Measurements from ENCODE around the gene SSC5D. TPM values are rescaled to one million over a fixed set of nuclear protein-coding genes. Genes with fewer than 3 reads are reported as not detected.

SSC5D gene
- total and polyA plus RNA-seq, 2 experiments from 2014 or later, result 0.23 to 0.69 TPM

DNA sequence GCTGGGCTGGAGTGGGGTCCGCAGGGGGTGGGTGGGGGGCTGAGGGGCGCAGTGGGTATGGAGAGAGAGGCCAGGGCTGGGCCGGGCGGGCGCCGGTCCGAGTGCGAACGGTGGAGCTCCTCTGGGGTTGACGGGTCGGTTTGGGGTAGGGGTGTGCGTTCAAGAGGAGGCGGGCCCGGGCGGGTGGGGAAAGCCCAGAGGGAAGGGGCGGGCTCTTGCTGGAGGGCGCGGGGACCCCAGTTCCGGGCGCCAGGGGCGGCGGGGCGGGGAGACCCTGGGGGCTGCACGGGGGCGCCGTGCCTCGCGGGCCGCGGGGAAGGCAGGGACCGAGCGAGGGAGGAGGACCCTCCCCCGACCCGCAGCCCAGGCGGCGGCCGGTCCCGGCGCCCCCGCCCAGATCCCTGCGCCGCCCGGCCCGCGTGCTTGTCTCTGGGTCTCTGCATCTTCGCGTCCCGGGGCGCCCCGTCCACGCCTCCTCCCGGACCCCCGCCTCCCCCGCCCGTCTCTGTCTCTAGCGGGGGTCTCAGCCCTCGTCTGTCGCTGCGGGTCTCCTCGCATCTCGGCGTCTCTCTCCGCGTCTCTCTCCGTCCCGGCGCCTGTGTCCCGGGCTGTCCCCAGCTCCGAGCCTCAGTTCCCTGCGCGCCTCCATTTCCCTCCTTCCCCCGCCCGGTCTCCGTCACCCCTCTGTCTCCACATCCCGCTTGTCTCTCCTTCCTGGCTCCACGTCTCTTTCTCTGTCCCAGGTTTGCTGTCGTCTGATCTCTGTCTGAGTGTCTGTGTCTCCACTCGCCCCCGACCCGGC lies 36.9 kb upstream of the SSC5D start:
- ATAC-seq (peak; percentile 17), DNase-seq (ENCODE audit: low spot score) (peak; percentile 71)
- H3K27me3 ChIP-seq (ENCODE audit: insufficient read depth), result peaks cover 52% of the 10 kb centered on the region
- Mint-ChIP-seq H3K36me3 (ENCODE audit: low read depth) (peaks cover 15% of the 10 kb centered on the region), H3K4me1 (peaks cover 3% of the 10 kb centered on the region; the same call in 1 of the 3 replicates), H3K4me3 (peak overlapping the region; percentile 77), H3K27ac (no peak overlapping the region), H3K9me3 (no peaks in the 10 kb centered on the region), H3K27me3 (ENCODE audit: insufficient read depth, low read depth, poor library complexity) (peaks cover 29% of the 10 kb centered on the region)
- H3K36me3 ChIP-seq (ENCODE audit: insufficient read depth), result no peaks in the 10 kb centered on the region
- peak overlapping the region; percentile 66 for H3K4me3 ChIP-seq
- no peaks in the 10 kb centered on the region for H3K79me2 ChIP-seq (replicated peaks; ENCODE audit: insufficient read depth)
- 0 out of 2 replicates have a peak, but pooled peaks cover 4% of the 10 kb centered on the region for H3F3A ChIP-seq (replicated peaks; ENCODE audit: low read depth)
- peaks cover 3% of the 10 kb centered on the region; the same call in 1 of the 2 replicates for H3K4me1 ChIP-seq (ENCODE audit: insufficient read depth)
- no peak overlapping the region for H2AFZ ChIP-seq
- no peaks in the 10 kb centered on the region for H3K9me2 ChIP-seq (ENCODE audit: insufficient read depth)
- no peaks in the 10 kb centered on the region; the same call in 1 of the 2 replicates for H4K20me1 ChIP-seq (replicated peaks; ENCODE audit: insufficient read depth)
- H3K27ac ChIP-seq (ENCODE audit: low read depth), result no peak overlapping the region
- TF ChIP-seq EZH2 (IDR thresholded peaks at IDR 0.05; ENCODE audit: low read depth, unreplicated experiment), result no peak
- no peak for TF ChIP-seq JUNB (IDR thresholded peaks at IDR 0.05; ENCODE audit: unreplicated experiment)
- TF ChIP-seq STAT1 (IDR thresholded peaks at IDR 0.05; ENCODE audit: unreplicated experiment), result no peak
- H3K4me2 ChIP-seq, result peak overlapping the region; percentile 87

DNA sequence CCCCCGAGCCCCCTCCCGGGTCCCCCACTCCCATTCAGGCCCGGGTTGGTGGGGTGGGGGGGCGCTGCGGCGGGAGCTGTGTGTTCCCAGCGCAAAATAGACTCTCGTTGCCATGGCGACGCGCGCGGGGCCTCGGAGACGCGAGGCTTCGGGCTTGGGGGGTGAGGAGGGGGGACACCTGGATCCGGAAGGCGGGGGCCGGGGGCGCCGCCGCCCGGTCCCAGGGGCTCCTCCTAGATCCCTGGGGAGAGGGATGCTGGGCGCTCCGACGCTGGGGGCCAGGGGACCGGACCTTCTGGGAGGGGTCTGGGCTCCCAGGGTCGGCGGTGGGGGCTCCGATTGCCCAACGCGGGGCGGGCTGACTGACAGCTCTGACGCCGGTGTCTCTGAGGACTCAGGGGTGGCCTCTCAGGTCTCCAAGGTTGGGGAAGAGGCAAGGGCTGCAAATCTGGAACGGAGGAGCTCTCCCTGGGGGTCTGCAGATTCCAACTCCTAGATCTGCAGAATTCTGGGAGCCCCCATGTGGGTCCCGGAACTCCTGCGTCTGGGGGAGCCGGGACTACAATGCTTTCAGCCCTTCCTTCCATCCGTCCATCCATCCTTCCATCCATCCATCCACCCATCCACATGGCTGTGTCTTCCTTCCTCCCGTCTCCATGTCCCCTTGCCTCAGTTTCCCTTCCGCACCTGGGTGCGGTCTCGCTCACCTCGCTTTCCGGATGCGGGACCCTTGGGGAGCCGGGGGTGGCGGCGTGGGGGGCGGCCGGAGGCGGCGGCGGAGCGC lies 36.1 kb upstream of the SSC5D start:
- peaks cover 31% of the 10 kb centered on the region for H3K27me3 Mint-ChIP-seq (ENCODE audit: insufficient read depth, low read depth, poor library complexity)
- TF ChIP-seq NANOG (IDR thresholded peaks at IDR 0.05; ENCODE audit: borderline replicate concordance), result no peak
- no peak for TF ChIP-seq ZNF114 (CRISPR knock-in tag; IDR thresholded peaks at IDR 0.05)
- TF ChIP-seq, protein P1, sequence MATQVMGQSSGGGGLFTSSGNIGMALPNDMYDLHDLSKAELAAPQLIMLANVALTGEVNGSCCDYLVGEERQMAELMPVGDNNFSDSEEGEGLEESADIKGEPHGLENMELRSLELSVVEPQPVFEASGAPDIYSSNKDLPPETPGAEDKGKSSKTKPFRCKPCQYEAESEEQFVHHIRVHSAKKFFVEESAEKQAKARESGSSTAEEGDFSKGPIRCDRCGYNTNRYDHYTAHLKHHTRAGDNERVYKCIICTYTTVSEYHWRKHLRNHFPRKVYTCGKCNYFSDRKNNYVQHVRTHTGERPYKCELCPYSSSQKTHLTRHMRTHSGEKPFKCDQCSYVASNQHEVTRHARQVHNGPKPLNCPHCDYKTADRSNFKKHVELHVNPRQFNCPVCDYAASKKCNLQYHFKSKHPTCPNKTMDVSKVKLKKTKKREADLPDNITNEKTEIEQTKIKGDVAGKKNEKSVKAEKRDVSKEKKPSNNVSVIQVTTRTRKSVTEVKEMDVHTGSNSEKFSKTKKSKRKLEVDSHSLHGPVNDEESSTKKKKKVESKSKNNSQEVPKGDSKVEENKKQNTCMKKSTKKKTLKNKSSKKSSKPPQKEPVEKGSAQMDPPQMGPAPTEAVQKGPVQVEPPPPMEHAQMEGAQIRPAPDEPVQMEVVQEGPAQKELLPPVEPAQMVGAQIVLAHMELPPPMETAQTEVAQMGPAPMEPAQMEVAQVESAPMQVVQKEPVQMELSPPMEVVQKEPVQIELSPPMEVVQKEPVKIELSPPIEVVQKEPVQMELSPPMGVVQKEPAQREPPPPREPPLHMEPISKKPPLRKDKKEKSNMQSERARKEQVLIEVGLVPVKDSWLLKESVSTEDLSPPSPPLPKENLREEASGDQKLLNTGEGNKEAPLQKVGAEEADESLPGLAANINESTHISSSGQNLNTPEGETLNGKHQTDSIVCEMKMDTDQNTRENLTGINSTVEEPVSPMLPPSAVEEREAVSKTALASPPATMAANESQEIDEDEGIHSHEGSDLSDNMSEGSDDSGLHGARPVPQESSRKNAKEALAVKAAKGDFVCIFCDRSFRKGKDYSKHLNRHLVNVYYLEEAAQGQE (IDR thresholded peaks at IDR 0.05; ENCODE audit: unreplicated experiment), result no peak
- TF ChIP-seq EZH2 (IDR thresholded peaks at IDR 0.05; ENCODE audit: low read depth, unreplicated experiment), result peak; percentile 24
- TF ChIP-seq, protein P2, sequence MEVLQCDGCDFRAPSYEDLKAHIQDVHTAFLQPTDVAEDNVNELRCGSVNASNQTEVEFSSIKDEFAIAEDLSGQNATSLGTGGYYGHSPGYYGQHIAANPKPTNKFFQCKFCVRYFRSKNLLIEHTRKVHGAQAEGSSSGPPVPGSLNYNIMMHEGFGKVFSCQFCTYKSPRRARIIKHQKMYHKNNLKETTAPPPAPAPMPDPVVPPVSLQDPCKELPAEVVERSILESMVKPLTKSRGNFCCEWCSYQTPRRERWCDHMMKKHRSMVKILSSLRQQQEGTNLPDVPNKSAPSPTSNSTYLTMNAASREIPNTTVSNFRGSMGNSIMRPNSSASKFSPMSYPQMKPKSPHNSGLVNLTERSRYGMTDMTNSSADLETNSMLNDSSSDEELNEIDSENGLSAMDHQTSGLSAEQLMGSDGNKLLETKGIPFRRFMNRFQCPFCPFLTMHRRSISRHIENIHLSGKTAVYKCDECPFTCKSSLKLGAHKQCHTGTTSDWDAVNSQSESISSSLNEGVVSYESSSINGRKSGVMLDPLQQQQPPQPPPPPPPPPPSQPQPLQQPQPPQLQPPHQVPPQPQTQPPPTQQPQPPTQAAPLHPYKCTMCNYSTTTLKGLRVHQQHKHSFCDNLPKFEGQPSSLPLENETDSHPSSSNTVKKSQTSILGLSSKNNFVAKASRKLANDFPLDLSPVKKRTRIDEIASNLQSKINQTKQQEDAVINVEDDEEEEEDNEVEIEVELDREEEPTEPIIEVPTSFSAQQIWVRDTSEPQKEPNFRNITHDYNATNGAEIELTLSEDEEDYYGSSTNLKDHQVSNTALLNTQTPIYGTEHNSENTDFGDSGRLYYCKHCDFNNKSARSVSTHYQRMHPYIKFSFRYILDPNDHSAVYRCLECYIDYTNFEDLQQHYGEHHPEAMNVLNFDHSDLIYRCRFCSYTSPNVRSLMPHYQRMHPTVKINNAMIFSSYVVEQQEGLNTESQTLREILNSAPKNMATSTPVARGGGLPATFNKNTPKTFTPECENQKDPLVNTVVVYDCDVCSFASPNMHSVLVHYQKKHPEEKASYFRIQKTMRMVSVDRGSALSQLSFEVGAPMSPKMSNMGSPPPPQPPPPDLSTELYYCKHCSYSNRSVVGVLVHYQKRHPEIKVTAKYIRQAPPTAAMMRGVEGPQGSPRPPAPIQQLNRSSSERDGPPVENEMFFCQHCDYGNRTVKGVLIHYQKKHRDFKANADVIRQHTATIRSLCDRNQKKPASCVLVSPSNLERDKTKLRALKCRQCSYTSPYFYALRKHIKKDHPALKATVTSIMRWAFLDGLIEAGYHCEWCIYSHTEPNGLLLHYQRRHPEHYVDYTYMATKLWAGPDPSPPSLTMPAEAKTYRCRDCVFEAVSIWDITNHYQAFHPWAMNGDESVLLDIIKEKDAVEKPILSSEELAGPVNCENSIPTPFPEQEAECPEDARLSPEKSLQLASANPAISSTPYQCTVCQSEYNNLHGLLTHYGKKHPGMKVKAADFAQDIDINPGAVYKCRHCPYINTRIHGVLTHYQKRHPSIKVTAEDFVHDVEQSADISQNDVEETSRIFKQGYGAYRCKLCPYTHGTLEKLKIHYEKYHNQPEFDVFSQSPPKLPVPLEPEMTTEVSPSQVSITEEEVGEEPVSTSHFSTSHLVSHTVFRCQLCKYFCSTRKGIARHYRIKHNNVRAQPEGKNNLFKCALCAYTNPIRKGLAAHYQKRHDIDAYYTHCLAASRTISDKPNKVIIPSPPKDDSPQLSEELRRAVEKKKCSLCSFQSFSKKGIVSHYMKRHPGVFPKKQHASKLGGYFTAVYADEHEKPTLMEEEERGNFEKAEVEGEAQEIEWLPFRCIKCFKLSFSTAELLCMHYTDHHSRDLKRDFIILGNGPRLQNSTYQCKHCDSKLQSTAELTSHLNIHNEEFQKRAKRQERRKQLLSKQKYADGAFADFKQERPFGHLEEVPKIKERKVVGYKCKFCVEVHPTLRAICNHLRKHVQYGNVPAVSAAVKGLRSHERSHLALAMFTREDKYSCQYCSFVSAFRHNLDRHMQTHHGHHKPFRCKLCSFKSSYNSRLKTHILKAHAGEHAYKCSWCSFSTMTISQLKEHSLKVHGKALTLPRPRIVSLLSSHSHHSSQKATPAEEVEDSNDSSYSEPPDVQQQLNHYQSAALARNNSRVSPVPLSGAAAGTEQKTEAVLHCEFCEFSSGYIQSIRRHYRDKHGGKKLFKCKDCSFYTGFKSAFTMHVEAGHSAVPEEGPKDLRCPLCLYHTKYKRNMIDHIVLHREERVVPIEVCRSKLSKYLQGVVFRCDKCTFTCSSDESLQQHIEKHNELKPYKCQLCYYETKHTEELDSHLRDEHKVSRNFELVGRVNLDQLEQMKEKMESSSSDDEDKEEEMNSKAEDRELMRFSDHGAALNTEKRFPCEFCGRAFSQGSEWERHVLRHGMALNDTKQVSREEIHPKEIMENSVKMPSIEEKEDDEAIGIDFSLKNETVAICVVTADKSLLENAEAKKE (CRISPR knock-in tag; IDR thresholded peaks at IDR 0.05), result no peak
- no peaks in the 10 kb centered on the region for H3K9me2 ChIP-seq (ENCODE audit: insufficient read depth)
- H3K4me3 ChIP-seq, result peak overlapping the region; percentile 66
- H3K79me2 ChIP-seq (replicated peaks; ENCODE audit: insufficient read depth), result no peaks in the 10 kb centered on the region
- H3K27me3 ChIP-seq (ENCODE audit: insufficient read depth), result peaks cover 44% of the 10 kb centered on the region
- ATAC-seq, result no peak; the same call in 2 of the 3 replicates
- H3K4me2 ChIP-seq, result peak overlapping the region; percentile 87
- 0 out of 2 replicates have a peak, but pooled peaks cover 2% of the 10 kb centered on the region for H3F3A ChIP-seq (replicated peaks; ENCODE audit: low read depth)
- H2AFZ ChIP-seq, result no peak overlapping the region
- no peak for DNase-seq (ENCODE audit: low spot score)
- H3K9me3 Mint-ChIP-seq, result no peaks in the 10 kb centered on the region
- H3K4me1 Mint-ChIP-seq, result peaks cover 3% of the 10 kb centered on the region; the same call in 1 of the 3 replicates
- H3K4me3 Mint-ChIP-seq, result peak overlapping the region; percentile 77
- no peaks in the 10 kb centered on the region for H3K36me3 ChIP-seq (ENCODE audit: insufficient read depth)
- H3K36me3 Mint-ChIP-seq (ENCODE audit: low read depth), result peaks cover 15% of the 10 kb centered on the region
- no peak overlapping the region for H3K27ac ChIP-seq (ENCODE audit: low read depth)
- peaks cover 3% of the 10 kb centered on the region; the same call in 1 of the 2 replicates for H3K4me1 ChIP-seq (ENCODE audit: insufficient read depth)
- no peak overlapping the region for H3K27ac Mint-ChIP-seq
- no peaks in the 10 kb centered on the region; the same call in 1 of the 2 replicates for H4K20me1 ChIP-seq (replicated peaks; ENCODE audit: insufficient read depth)
